GM12878 (cell line): ENCODE measurements around the gene CYP4F3.
"Not testable (repeated sequence)": the region's sequence is repeated elsewhere in the genome, so short reads cannot be mapped to it uniquely, and the experiment has no call there.

ENCODE experiments used
- CTCF ChIP-seq, 3 experiments: IDR thresholded peaks in 2 of 3; conservative IDR thresholded peaks in 1 of 3; 2 replicates each; pipeline ENCODE4 v1.5.1; 2011; ENCODE audit warnings: low read depth in 3 of 3, low read length in 3 of 3, mild to moderate bottlenecking in 3 of 3, control low read depth in 2 of 3, moderate library complexity in 2 of 3, inconsistent platforms in 1 of 3, mixed read lengths in 1 of 3; ENCODE audit not compliant: control insufficient read depth in 2 of 3, insufficient read depth in 1 of 3; ENCODE audit errors: extremely low read depth in 1 of 3
- HDGF ChIP-seq: fragments of 450-650 bp; IDR thresholded peaks from 2 replicates; pipeline ENCODE4 v1.6.1; 2016; ENCODE audit warnings: antibody characterized with exemption
- JUNB ChIP-seq: IDR thresholded peaks from 2 replicates; pipeline ENCODE4 v1.6.1; 2016; ENCODE audit warnings: antibody characterized with exemption, mild to moderate bottlenecking
- NFYB ChIP-seq: IDR thresholded peaks from 2 replicates; pipeline ENCODE4 v1.6.1; 2011; ENCODE audit warnings: low read depth, mild to moderate bottlenecking, low read length, improper control_type of control experiment, moderate library complexity; ENCODE audit not compliant: insufficient read depth
- POLR2A ChIP-seq: IDR thresholded peaks from 2 replicates; pipeline ENCODE4 v1.6.1; 2011; ENCODE audit warnings: low read depth, mild to moderate bottlenecking, low read length
- ZBTB40 ChIP-seq: fragments of 450-650 bp; IDR thresholded peaks from 2 replicates; pipeline ENCODE4 v1.6.1; 2016; ENCODE audit warnings: mild to moderate bottlenecking, moderate library complexity, borderline replicate concordance
- TF ChIP-seq, protein P1 (sequence below): IDR thresholded peaks from 2 replicates; pipeline ENCODE4 v1.6.1; 2012; ENCODE audit warnings: low read depth, low read length, improper control_type of control experiment
- TF ChIP-seq, protein P2 (sequence below): IDR thresholded peaks from 2 replicates; pipeline ENCODE4 v1.6.1; 2011; ENCODE audit warnings: mild to moderate bottlenecking, low read depth, low read length, moderate library complexity; ENCODE audit not compliant: insufficient replicate concordance
- TF ChIP-seq, protein P3 (sequence below): IDR thresholded peaks from 2 replicates; pipeline ENCODE4 v1.6.1; 2012; ENCODE audit warnings: low read length, inconsistent platforms

- TF ChIP-seq NFYB; POLR2A; CTCF (IDR thresholded peaks at IDR 0.05 in 2 of 3, conservative IDR thresholded peaks at IDR 0.05 in 1 of 3; ENCODE audit: control insufficient read depth in 2 of 3, extremely low read depth in 1 of 3, insufficient read depth in 1 of 3, low read depth in 3 of 3, low read length in 3 of 3); HDGF; ZBTB40; JUNB: not testable (repeated sequence)
- TF ChIP-seq, protein P1, sequence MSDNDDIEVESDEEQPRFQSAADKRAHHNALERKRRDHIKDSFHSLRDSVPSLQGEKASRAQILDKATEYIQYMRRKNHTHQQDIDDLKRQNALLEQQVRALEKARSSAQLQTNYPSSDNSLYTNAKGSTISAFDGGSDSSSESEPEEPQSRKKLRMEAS, result not testable (repeated sequence)
- TF ChIP-seq, protein P2, sequence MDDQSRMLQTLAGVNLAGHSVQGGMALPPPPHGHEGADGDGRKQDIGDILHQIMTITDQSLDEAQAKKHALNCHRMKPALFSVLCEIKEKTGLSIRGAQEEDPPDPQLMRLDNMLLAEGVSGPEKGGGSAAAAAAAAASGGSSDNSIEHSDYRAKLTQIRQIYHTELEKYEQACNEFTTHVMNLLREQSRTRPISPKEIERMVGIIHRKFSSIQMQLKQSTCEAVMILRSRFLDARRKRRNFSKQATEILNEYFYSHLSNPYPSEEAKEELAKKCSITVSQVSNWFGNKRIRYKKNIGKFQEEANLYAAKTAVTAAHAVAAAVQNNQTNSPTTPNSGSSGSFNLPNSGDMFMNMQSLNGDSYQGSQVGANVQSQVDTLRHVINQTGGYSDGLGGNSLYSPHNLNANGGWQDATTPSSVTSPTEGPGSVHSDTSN, result not testable (repeated sequence)
- TF ChIP-seq, protein P3, sequence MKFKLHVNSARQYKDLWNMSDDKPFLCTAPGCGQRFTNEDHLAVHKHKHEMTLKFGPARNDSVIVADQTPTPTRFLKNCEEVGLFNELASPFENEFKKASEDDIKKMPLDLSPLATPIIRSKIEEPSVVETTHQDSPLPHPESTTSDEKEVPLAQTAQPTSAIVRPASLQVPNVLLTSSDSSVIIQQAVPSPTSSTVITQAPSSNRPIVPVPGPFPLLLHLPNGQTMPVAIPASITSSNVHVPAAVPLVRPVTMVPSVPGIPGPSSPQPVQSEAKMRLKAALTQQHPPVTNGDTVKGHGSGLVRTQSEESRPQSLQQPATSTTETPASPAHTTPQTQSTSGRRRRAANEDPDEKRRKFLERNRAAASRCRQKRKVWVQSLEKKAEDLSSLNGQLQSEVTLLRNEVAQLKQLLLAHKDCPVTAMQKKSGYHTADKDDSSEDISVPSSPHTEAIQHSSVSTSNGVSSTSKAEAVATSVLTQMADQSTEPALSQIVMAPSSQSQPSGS, result not testable (repeated sequence)
Measured at GRCh38 chr19:15593766-15594165, 46.9 kb upstream of the CYP4F3 start.
